ENCODE measurements around the gene ADA. TPM values are rescaled to one million over a fixed set of nuclear protein-coding genes. Genes with fewer than 3 reads are reported as not detected.

ADA gene
- total and polyA plus RNA-seq, 2 of the 13 experiments (the other 11 are each of a cell fraction or from before 2014, with no cell fraction given): 2.5 to 11.3 TPM

GRCh38 chr20:44597516-44597915 lies 54.0 kb downstream of the ADA start:
- POLR2A ChIA-PET: no interaction called here
- CTCF ChIA-PET (ENCODE audit: low intra/inter-chr PET ratio, low total read pairs): no interaction called here
- no TSS peak for BruUV-seq (replicated peaks)

GRCh38 chr20:44596876-44597275 lies 54.6 kb downstream of the ADA start:
- 94% methylated on average over 3 of the region's 3 CpGs for WGBS (ENCODE audit: low lambda C conversion rate)
- no peaks in the 10 kb centered on the region for H4K20me1 ChIP-seq (ENCODE audit: insufficient read depth, low read length)
- no peak overlapping the region for H2AFZ ChIP-seq (ENCODE audit: low read length)
- peaks cover 0 to 7% of the 10 kb centered on the region in 2 experiments; a peak in 1 of 5 replicates for H3K36me3 ChIP-seq (replicated peaks in 1 of 2; ENCODE audit: control insufficient read depth in 1 of 2, insufficient read depth in 2 of 2, low read length in 2 of 2)
- DNase-seq (ENCODE audit: low spot score): no peak
- BruUV-seq (replicated peaks): no TSS peak
- ATAC-seq: no peak
- ChIA-PET CTCF (ENCODE audit: low intra/inter-chr PET ratio, low total read pairs) (no interaction called here), POLR2A (no interaction called here)
- in situ Hi-C loops (cut with HindIII; ENCODE audit: extremely low pct_ligation_motif_present, low pct_unique_long_range_greater_than_20kb): no loop called here
- no peaks in the 10 kb centered on the region for H3K79me2 ChIP-seq (ENCODE audit: insufficient read depth, low read length)
- peaks cover 22% of the 10 kb centered on the region for H3K4me1 ChIP-seq (ENCODE audit: insufficient read depth, low read length)
- intact Hi-C loops (cut with micrococcal nuclease; ENCODE audit: unreplicated experiment): no loop called here
- no peak overlapping the region for H3K4me2 ChIP-seq (ENCODE audit: low read depth, low read length)
- no peak overlapping the region for H3K4me3 ChIP-seq (replicated peaks in 1 of 3; ENCODE audit: insufficient read depth in 1 of 3, low read depth in 2 of 3, low read length in 3 of 3)
- FAIRE-seq: no peak
- H3K9ac ChIP-seq (ENCODE audit: insufficient read depth, low read depth, low read length): no peak overlapping the region
- H3K27me3 ChIP-seq (ENCODE audit: control insufficient read depth in 1 of 2, insufficient read depth in 2 of 2, low read length in 2 of 2): no peaks in the 10 kb centered on the region
- no peak overlapping the region for H3K27ac ChIP-seq (ENCODE audit: extremely low read length, insufficient read depth, low read length)
- H3K9me3 ChIP-seq (ENCODE audit: low read length): no peaks in the 10 kb centered on the region
- TF ChIP-seq ZNF331 (CRISPR knock-in tag; IDR thresholded peaks at IDR 0.05) (no peak), SNAI1 (CRISPR knock-in tag; IDR thresholded peaks at IDR 0.05; ENCODE audit: borderline replicate concordance) (no peak), SMAD3 (CRISPR knock-in tag; IDR thresholded peaks at IDR 0.05) (no peak), ZNF431 (CRISPR knock-in tag; IDR thresholded peaks at IDR 0.05; ENCODE audit: borderline replicate concordance, low read depth) (no peak), HBP1 (CRISPR knock-in tag; IDR thresholded peaks at IDR 0.05; ENCODE audit: low read depth) (no peak), ZNF629 (CRISPR knock-in tag; conservative IDR thresholded peaks at IDR 0.05) (no peak), TERF1 (CRISPR knock-in tag; IDR thresholded peaks at IDR 0.05) (no peak), TIGD3 (CRISPR knock-in tag; IDR thresholded peaks at IDR 0.05; ENCODE audit: borderline replicate concordance) (no peak), SAFB2 (CRISPR knock-in tag; IDR thresholded peaks at IDR 0.05; ENCODE audit: borderline replicate concordance, low read depth) (no peak), ZNF333 (CRISPR knock-in tag; IDR thresholded peaks at IDR 0.05; ENCODE audit: borderline replicate concordance) (no peak)

More at GRCh38 chr20:44597516-44597915, 54.0 kb downstream of the ADA start:
- DNase-seq (ENCODE audit: low spot score): no peak
- in situ Hi-C loops (cut with HindIII; ENCODE audit: extremely low pct_ligation_motif_present, low pct_unique_long_range_greater_than_20kb): no loop called here
- Histone ChIP-seq H3K27me3 (ENCODE audit: control insufficient read depth in 1 of 2, insufficient read depth in 2 of 2, low read length in 2 of 2) (no peaks in the 10 kb centered on the region), H3K4me1 (ENCODE audit: insufficient read depth, low read length) (peaks cover 25% of the 10 kb centered on the region), H4K20me1 (ENCODE audit: insufficient read depth, low read length) (no peaks in the 10 kb centered on the region), H3K79me2 (ENCODE audit: insufficient read depth, low read length) (no peaks in the 10 kb centered on the region), H3K27ac (ENCODE audit: extremely low read length, insufficient read depth, low read length) (no peak overlapping the region), H3K4me2 (ENCODE audit: low read depth, low read length) (no peak overlapping the region), H3K36me3 (replicated peaks in 1 of 2; ENCODE audit: control insufficient read depth in 1 of 2, insufficient read depth in 2 of 2, low read length in 2 of 2) (0 out of 5 replicates have a peak, but pooled peaks cover 0 to under 1% of the 10 kb centered on the region in 2 experiments), H3K4me3 (replicated peaks in 1 of 3; ENCODE audit: insufficient read depth in 1 of 3, low read depth in 2 of 3, low read length in 3 of 3) (no peak overlapping the region), H2AFZ (ENCODE audit: low read length) (no peak overlapping the region), H3K9me3 (ENCODE audit: low read length) (no peaks in the 10 kb centered on the region), H3K9ac (ENCODE audit: insufficient read depth, low read depth, low read length) (no peak overlapping the region)
- intact Hi-C loops (cut with micrococcal nuclease; ENCODE audit: unreplicated experiment): no loop called here
- no peak for FAIRE-seq
- WGBS (ENCODE audit: low lambda C conversion rate): 92% methylated on average over 4 of the region's 4 CpGs
- no peak for TF ChIP-seq ZNF788 (CRISPR knock-in tag; IDR thresholded peaks at IDR 0.05; ENCODE audit: borderline replicate concordance)
- TF ChIP-seq HOXA3 (CRISPR knock-in tag; IDR thresholded peaks at IDR 0.05): no peak
- no peak for TF ChIP-seq HMG20B (CRISPR knock-in tag; conservative IDR thresholded peaks at IDR 0.05)
- TF ChIP-seq ZBTB14 (CRISPR knock-in tag; IDR thresholded peaks at IDR 0.05): no peak
- TF ChIP-seq NR2F1 (CRISPR knock-in tag; IDR thresholded peaks at IDR 0.05): no peak
- ATAC-seq: no peak

Measured in HepG2 (cell line).